ENCODE results near the gene ACKR2. TPM values are rescaled to one million over a fixed set of nuclear protein-coding genes. Genes with fewer than 3 reads are reported as not detected.

The ACKR2 gene
- total RNA-seq, 1 experiment from 2014 or later = 0.28 TPM

GRCh38 chr3:42872718-42873117, 63.5 kb downstream of the ACKR2 start (continued):
- no peak for TF ChIP-seq ATF6 (CRISPR knock-in tag; IDR thresholded peaks at IDR 0.05)
- no peak for TF ChIP-seq ATF2 (CRISPR knock-in tag; IDR thresholded peaks at IDR 0.05; ENCODE audit: borderline replicate concordance, low read depth)
- no peak for TF ChIP-seq ZNF121 (CRISPR knock-in tag; IDR thresholded peaks at IDR 0.05)
- TF ChIP-seq ZNF138 (CRISPR knock-in tag; conservative IDR thresholded peaks at IDR 0.05) = no peak
- no peak for TF ChIP-seq PRRX2 (CRISPR knock-in tag; IDR thresholded peaks at IDR 0.05)
- TF ChIP-seq HMGXB4 (CRISPR knock-in tag; IDR thresholded peaks at IDR 0.05) = no peak

GRCh38 chr3:42873221-42873982, 64.2 kb downstream of the ACKR2 start:
- DNase-seq (ENCODE audit: low spot score) (no peak), ATAC-seq (no peak)
- H3K9me3 Mint-ChIP-seq = no peaks in the 10 kb centered on the region
- H3K27ac Mint-ChIP-seq = no peak overlapping the region
- H3K36me3 Mint-ChIP-seq = no peaks in the 10 kb centered on the region
- no peak overlapping the region for H3K4me3 Mint-ChIP-seq
- CTCF ChIA-PET = interaction anchor here (2.2 to 2.6 kb wide), 2 partner anchors 8 to 43 kb away, joined by 10 to 12 read pairs; no protein-coding TSS in a partner anchor
- POLR2A ChIA-PET = no interaction called here
- peaks cover 4% of the 10 kb centered on the region for H3K27me3 Mint-ChIP-seq (ENCODE audit: low read depth)
- H3K4me1 Mint-ChIP-seq = no peaks in the 10 kb centered on the region
- TF ChIP-seq ZSCAN18 (CRISPR knock-in tag; IDR thresholded peaks at IDR 0.05) = no peak
- TF ChIP-seq ATF1 (CRISPR knock-in tag; IDR thresholded peaks at IDR 0.05) = no peak
- TF ChIP-seq MXD4 (CRISPR knock-in tag; IDR thresholded peaks at IDR 0.05; ENCODE audit: borderline replicate concordance) = no peak
- no peak for TF ChIP-seq AR (CRISPR knock-in tag; IDR thresholded peaks at IDR 0.05)
- no peak for TF ChIP-seq ZNF232 (CRISPR knock-in tag; IDR thresholded peaks at IDR 0.05)
- TF ChIP-seq ERG (CRISPR knock-in tag; IDR thresholded peaks at IDR 0.05) = no peak
- TF ChIP-seq ZNF121 (CRISPR knock-in tag; IDR thresholded peaks at IDR 0.05) = no peak
- TF ChIP-seq USF1 (CRISPR knock-in tag; IDR thresholded peaks at IDR 0.05) = no peak
- no peak for TF ChIP-seq JUN (CRISPR knock-in tag; IDR thresholded peaks at IDR 0.05)
- no peak for TF ChIP-seq ZBTB43 (CRISPR knock-in tag; IDR thresholded peaks at IDR 0.05)
- no peak for TF ChIP-seq AFF4 (CRISPR knock-in tag; IDR thresholded peaks at IDR 0.05; ENCODE audit: borderline replicate concordance)
- TF ChIP-seq HMGA2 (CRISPR knock-in tag; IDR thresholded peaks at IDR 0.05) = no peak
